Mucosa of rectum (tissue), 2 donors: ENCODE measurements around the gene TAS2R43.
"Not testable (repeated sequence)": the region's sequence is repeated elsewhere in the genome, so short reads cannot be mapped to it uniquely, and the experiment has no call there.

Experiments
- H3K27ac ChIP-seq, 2 donors: one replicate each; pipeline ENCODE4 v1.7.0; 2013; ENCODE audit warnings: inconsistent platforms in 2 of 2, low read depth in 2 of 2, low read length in 2 of 2
- H3K27me3 ChIP-seq, 2 donors: one replicate each; pipeline ENCODE4 v1.7.0; 2013; ENCODE audit warnings: low read length in 2 of 2; ENCODE audit not compliant: control insufficient read depth in 2 of 2, insufficient read depth in 2 of 2
- H3K36me3 ChIP-seq, 2 donors: one replicate each; pipeline ENCODE4 v1.7.0; 2013; ENCODE audit warnings: low read length in 2 of 2; ENCODE audit not compliant: control insufficient read depth in 2 of 2, insufficient read depth in 2 of 2
- H3K4me1 ChIP-seq, 2 donors: one replicate each; pipeline ENCODE4 v1.7.0; 2013; ENCODE audit warnings: low read length in 2 of 2, mild to moderate bottlenecking in 1 of 2; ENCODE audit not compliant: control insufficient read depth in 2 of 2, insufficient read depth in 2 of 2
- H3K4me3 ChIP-seq, 2 donors: one replicate each; pipeline ENCODE4 v1.7.0; 2013; ENCODE audit warnings: low read length in 2 of 2
- H3K9ac ChIP-seq, 2 donors: one replicate each; pipeline ENCODE4 v1.7.0; 2013; ENCODE audit warnings: low read length in 2 of 2, low read depth in 1 of 2, mild to moderate bottlenecking in 1 of 2
- H3K9me3 ChIP-seq, 2 donors: one replicate each; pipeline ENCODE4 v1.7.0; 2013; ENCODE audit warnings: low read length in 2 of 2; ENCODE audit not compliant: control insufficient read depth in 2 of 2
- donor health status: healthy.
- donor health status: Normal muscosa, but diverticular disease.

Gene TAS2R43

DNA sequence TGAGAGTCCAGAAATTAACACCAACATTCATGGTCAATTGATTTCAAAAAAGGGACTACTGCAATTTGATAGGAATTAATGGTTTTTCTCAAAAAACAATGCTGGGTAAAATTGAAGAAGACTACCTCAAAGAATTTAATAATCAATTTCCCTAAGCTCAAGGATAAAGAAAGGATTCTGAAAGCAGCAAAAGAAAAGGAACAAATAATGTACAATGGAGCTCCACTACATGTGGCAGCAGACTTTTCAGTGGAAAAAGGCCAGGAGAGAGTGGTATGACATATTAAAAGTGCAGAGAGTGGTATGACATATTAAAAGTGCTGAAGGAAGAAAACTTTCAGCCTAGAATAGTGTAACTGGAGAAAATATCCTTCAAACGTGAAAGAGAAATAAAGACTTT lies 15.6 kb upstream of the TAS2R43 start:
- no peaks in the 10 kb centered on the region for H3K27me3 ChIP-seq
- no peaks in the 10 kb centered on the region for H3K36me3 ChIP-seq
- H3K4me1 ChIP-seq: no peaks in the 10 kb centered on the region
- no peaks in the 10 kb centered on the region for H3K9me3 ChIP-seq
- no peak overlapping the region for H3K9ac ChIP-seq
- H3K27ac ChIP-seq: no peak overlapping the region
- H3K4me3 ChIP-seq: no peak overlapping the region

DNA sequence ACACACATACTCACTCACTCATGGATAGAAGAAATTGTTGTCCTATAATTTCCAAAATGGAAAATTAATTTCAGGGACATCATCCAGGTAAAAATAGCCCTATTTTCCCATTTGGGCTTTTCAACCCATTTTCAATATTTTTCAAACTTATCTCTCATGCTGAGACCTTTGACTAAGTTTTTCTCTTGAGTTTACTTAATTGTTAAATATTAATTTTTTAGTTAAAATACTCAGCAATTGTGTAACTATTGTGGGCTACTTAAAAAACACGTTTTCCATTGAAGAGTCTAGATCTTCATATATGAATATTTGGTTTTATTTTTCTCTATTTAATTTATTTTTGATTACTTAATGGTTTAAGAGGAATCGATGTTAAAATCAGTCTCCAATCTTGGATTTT lies 14.2 kb upstream of the TAS2R43 start:
- no peak overlapping the region for H3K9ac ChIP-seq
- H3K27ac ChIP-seq: no peak overlapping the region
- no peaks in the 10 kb centered on the region for H3K27me3 ChIP-seq

DNA sequence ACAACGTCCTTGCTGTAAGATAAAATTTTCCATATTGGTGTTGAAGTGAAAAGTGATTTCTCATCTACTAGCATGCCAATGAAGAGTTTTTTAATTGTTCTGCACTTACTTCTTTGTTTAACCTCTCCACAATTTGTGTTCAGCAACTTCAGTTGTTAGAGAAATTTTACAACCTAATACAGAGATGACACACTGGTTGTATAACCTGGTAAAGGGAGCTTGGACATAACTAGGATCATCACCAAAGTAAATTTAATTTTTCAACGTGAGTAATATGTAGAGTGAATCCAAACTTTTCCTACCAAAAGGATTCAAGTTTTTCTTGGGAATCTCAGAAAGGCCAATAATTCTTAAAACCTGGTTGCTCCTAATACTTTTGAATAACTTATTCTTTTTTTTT lies 13.4 kb upstream of the TAS2R43 start:
- no peaks in the 10 kb centered on the region for H3K9me3 ChIP-seq
- no peak overlapping the region for H3K9ac ChIP-seq
- no peak overlapping the region for H3K4me3 ChIP-seq
- no peaks in the 10 kb centered on the region for H3K4me1 ChIP-seq
- no peaks in the 10 kb centered on the region for H3K36me3 ChIP-seq
- no peaks in the 10 kb centered on the region for H3K27me3 ChIP-seq
- no peak overlapping the region for H3K27ac ChIP-seq

More for the DNA sequence above, 14.2 kb upstream of the TAS2R43 start:
- no peaks in the 10 kb centered on the region for H3K4me1 ChIP-seq
- no peaks in the 10 kb centered on the region for H3K9me3 ChIP-seq
- no peaks in the 10 kb centered on the region for H3K36me3 ChIP-seq
- no peak overlapping the region for H3K4me3 ChIP-seq

DNA sequence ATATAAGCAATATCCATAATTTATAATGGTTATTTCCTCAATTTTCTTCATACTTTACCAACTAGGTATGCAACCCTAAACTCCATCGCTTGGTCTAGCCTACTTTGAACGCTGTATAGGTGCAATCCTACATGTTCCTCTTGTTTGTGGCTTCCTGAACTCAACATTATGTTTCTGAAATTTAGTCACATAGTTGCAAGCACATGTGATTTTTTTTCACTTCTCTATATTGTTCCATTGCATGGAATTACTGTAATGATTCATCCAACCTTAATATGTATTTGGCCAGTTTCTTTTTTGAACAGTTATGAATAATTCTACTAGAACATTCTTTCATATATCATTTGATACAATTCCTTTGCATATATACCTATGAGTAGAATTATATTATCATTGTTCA lies 2.8 kb upstream of the TAS2R43 start:
- H3K4me1 ChIP-seq, H3K36me3 ChIP-seq, H3K4me3 ChIP-seq, H3K9ac ChIP-seq, H3K27me3 ChIP-seq, H3K9me3 ChIP-seq, H3K27ac ChIP-seq: not testable (repeated sequence)

DNA sequence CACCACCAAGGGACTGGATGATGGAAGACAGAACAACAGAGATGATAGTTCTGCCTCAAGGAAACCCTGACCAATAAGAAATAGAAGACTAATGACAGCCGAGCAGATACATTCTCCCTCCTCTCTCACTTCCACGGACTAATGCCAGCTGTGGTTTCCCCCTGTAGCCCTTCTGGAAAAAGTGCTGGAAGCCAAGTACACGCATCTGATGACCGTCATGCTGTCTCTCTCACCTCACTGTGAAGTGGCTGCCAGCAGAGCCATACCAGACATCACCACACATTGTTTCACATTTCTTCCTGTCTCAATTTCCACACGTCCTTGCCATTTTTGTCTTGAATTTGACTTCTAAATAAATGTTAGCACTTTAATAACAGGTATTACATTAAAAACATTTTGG lies 2.9 kb downstream of the TAS2R43 start:
- Histone ChIP-seq H3K4me3 (no peak overlapping the region), H3K36me3 (no peaks in the 10 kb centered on the region), H3K9ac (no peak overlapping the region), H3K27ac (no peak overlapping the region), H3K4me1 (no peaks in the 10 kb centered on the region), H3K9me3 (no peaks in the 10 kb centered on the region), H3K27me3 (no peaks in the 10 kb centered on the region)

DNA sequence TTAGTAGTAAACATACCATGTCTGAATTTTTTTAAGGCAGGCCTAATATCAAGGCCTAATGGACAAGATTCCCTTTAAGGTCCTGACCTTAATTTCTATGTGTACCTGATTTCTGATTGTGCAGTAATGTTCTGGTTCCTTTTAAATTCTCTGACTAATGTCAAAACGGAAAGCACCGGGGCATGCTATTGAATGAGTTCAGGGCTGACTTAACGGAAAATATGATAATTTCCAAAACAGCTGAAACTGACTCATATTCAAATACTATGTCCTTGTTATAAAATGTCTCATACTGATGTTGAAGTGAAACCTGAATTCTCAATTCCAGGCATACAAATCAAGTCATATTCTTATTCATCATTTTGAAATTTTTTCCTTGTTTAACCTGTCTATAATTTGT lies 6.7 kb downstream of the TAS2R43 start:
- Histone ChIP-seq H3K27ac (no peak overlapping the region), H3K4me3 (no peak overlapping the region), H3K36me3 (no peaks in the 10 kb centered on the region)

DNA sequence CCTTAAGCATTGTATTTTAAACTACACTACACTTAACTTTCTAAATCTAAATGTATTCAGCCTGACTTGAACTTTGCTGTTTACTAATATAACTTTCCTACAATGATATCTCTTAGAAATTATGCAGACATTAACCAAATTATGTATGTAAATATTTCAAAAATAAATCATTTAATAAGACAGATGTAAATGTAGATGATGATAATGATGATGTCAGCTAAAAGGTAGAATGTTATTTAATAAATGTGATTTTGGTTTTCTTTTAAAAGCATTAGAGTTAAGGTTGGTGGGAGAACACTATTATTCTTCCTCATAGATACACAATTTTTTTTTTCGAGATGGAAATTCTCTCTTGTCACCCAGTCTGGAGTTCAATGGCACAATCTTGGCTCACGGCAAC lies 10.1 kb downstream of the TAS2R43 start:
- Histone ChIP-seq H3K9me3 (no peaks in the 10 kb centered on the region), H3K9ac (no peak overlapping the region), H3K36me3 (no peaks in the 10 kb centered on the region), H3K4me3 (no peak overlapping the region), H3K27me3 (no peaks in the 10 kb centered on the region), H3K27ac (no peak overlapping the region), H3K4me1 (no peaks in the 10 kb centered on the region)

More for the DNA sequence above, 6.7 kb downstream of the TAS2R43 start:
- Histone ChIP-seq H3K27me3 (no peaks in the 10 kb centered on the region), H3K9me3 (no peaks in the 10 kb centered on the region), H3K9ac (no peak overlapping the region), H3K4me1 (no peaks in the 10 kb centered on the region)

DNA sequence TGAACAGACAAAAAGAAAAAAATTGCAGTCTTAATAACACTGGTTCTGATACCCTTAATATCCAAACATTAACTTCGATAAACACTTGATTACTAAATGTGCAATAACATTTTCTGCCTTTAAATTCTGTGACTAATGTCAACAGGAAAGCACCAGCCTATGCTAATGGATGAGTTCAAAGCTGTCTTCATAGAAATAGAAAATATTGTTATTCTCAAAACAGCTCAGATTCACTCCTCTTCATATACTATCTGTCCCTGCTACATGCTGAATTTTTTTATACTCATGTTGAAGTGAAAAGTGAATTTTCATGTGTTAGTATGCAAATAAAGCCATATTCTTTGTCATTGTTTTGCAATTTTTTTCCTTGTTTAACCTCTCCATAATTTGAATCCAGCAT lies 13.9 kb downstream of the TAS2R43 start:
- Histone ChIP-seq H3K9me3 (no peaks in the 10 kb centered on the region), H3K9ac (no peak overlapping the region), H3K27me3 (no peaks in the 10 kb centered on the region), H3K27ac (no peak overlapping the region), H3K36me3 (no peaks in the 10 kb centered on the region), H3K4me3 (no peak overlapping the region), H3K4me1 (no peaks in the 10 kb centered on the region)

DNA sequence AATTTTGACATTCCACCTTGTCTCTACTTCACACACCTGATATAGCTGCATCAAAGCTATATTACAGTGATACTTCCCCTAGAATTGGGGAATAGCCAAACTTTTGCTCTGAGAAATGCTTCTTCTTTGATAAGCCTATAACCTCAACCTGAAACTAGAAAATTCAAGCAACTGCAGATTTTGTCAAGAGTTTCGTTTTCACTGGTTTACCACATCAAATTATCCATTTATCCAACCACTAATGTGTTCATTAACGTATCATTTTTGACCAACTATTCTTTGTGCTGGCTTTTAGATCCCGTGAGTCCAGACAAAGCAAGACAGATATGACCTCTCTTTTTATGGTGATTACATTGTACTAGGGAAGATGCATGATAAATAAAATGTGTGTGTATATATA lies 16.5 kb downstream of the TAS2R43 start:
- H3K4me1 ChIP-seq: peaks cover 0 to 2% of the 10 kb centered on the region in 2 donors
- H3K36me3 ChIP-seq: no peaks in the 10 kb centered on the region
- no peak overlapping the region for H3K9ac ChIP-seq
- H3K4me3 ChIP-seq: no peak overlapping the region
- H3K27ac ChIP-seq: no peak overlapping the region
- no peaks in the 10 kb centered on the region for H3K9me3 ChIP-seq
- no peaks in the 10 kb centered on the region for H3K27me3 ChIP-seq

DNA sequence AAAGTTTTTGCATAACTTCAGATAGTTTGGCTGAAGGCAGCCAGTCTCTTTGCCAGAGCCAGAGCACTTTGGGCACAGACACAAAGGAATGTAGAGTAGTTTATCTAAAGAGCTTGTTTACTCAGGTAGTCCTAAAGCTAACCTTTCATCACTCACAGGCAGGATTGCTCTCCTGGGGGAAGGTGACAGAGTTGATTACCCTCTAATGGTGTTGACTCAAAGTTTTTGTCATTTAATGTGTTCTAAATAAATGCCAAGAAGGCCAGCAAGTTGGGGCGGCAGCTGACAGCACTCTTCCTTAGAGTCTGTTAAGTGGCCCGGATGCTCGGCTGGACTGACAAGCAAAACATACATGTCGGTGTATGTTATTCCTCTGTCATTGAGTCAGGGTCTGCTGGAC lies 20.7 kb downstream of the TAS2R43 start:
- H3K4me3 ChIP-seq: no peak overlapping the region
- no peaks in the 10 kb centered on the region for H3K9me3 ChIP-seq
- no peak overlapping the region for H3K9ac ChIP-seq
- H3K4me1 ChIP-seq: peaks cover 0 to 2% of the 10 kb centered on the region in 2 donors
- no peaks in the 10 kb centered on the region for H3K36me3 ChIP-seq
- H3K27ac ChIP-seq: no peak overlapping the region
- H3K27me3 ChIP-seq: no peaks in the 10 kb centered on the region

DNA sequence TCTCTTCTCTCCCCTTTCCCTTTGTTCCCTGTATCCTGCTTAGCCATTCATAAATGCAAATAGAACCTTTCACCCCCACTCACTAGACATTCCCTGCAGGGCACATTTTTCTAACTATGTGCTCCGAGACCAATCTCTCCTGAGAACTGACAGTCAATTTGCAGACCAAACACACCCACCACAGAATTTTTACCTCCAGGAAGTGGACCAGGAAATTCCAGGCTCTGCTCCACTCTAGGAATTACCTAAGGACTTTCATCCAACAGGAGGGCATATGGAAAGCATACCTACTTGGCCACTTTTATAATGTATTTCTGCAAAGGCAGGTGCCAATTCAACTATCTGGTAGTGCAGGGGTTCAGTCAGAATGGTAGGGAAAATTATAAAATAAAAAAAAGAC lies 21.1 kb downstream of the TAS2R43 start:
- no peak overlapping the region for H3K9ac ChIP-seq
- no peaks in the 10 kb centered on the region for H3K9me3 ChIP-seq
- H3K27ac ChIP-seq: no peak overlapping the region
- peaks cover 0 to 2% of the 10 kb centered on the region in 2 donors for H3K4me1 ChIP-seq
- H3K36me3 ChIP-seq: no peaks in the 10 kb centered on the region
- no peaks in the 10 kb centered on the region for H3K27me3 ChIP-seq
- no peak overlapping the region for H3K4me3 ChIP-seq
